Ovary (tissue), 3 donors: ENCODE measurements around the gene CTNND2.

Experiments used
- CTCF ChIP-seq, 3 donors: fragments of 450-650 bp in 2 of 3; fragments of 200-600 bp in 1 of 3; IDR thresholded peaks; one replicate each; pipeline versions ENCODE4 v1.5.1 to v1.8.0; 2016 to 2022; ENCODE audit warnings: antibody characterized with exemption in 3 of 3, mild to moderate bottlenecking in 1 of 3
- POLR2A ChIP-seq: fragments of 450-650 bp; IDR thresholded peaks from one replicate; pipeline ENCODE4 v1.6.1; 2017; ENCODE audit warnings: antibody characterized with exemption, mild to moderate bottlenecking, moderate library complexity
- donor health status: DM: no; HTN: no; CAD: no.

DNA sequence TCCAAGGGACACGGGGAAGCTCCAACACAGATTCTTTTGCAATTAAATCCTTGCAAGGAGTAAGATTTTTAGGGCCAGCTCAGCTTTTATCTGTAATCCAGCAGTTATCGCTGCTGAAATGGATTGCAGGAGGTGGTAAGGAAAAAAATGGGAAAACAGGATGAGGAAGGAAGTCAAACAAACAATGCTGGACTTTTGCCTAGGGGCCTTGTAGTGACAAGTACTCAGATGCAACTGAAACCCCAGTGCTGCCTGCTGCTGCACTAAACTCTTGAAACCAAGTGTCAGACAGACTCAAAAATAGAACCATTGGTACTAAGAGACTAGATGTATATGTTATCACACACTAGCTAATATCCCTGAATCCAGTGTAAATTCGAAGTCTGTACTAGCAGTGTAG lies 309.2 kb downstream of the CTNND2 start:
- no peak for TF ChIP-seq CTCF (IDR thresholded peaks at IDR 0.05)
- TF ChIP-seq POLR2A, result no peak
